HCT116 (cell line): ENCODE measurements around the gene LRRC1.

Experiments
- CEBPB ChIP-seq: IDR thresholded peaks from 2 replicates; pipeline ENCODE4 v1.6.1; 2012; ENCODE audit warnings: low read depth
- EGR1 ChIP-seq: IDR thresholded peaks from 2 replicates; pipeline ENCODE4 v1.6.1; 2012; ENCODE audit warnings: low read depth
- ELF1 ChIP-seq: IDR thresholded peaks from 2 replicates; pipeline ENCODE4 v1.6.1; 2012; ENCODE audit warnings: low read depth, borderline replicate concordance
- EZH2 ChIP-seq: fragments of 200-600 bp; sonication (generic); IDR thresholded peaks from 2 replicates; pipeline ENCODE4 v1.6.1; 2017; ENCODE audit warnings: antibody characterized with exemption, mixed run types
- POLR2A ChIP-seq: IDR thresholded peaks from 2 replicates; pipeline ENCODE4 v1.7.0; 2011; ENCODE audit warnings: borderline replicate concordance; ENCODE audit not compliant: insufficient read depth, insufficient read length; ENCODE audit errors: extremely low read depth
- POLR2AphosphoS5 ChIP-seq: IDR thresholded peaks from 2 replicates; pipeline ENCODE4 v1.6.1; 2011; ENCODE audit warnings: mild to moderate bottlenecking, low read depth, low read length, moderate library complexity
- RAD21 ChIP-seq: IDR thresholded peaks from 2 replicates; pipeline ENCODE4 v1.6.1; 2012; ENCODE audit warnings: low read depth, mild to moderate bottlenecking
- SIN3A ChIP-seq: IDR thresholded peaks from 2 replicates; pipeline ENCODE4 v1.6.1; 2012; ENCODE audit warnings: low read depth
- SP1 ChIP-seq: IDR thresholded peaks from 2 replicates; pipeline ENCODE4 v1.6.1; 2012; ENCODE audit warnings: low read depth
- TCF7L2 ChIP-seq: IDR thresholded peaks from 2 replicates; pipeline ENCODE4 v1.7.0; 2011; ENCODE audit warnings: borderline replicate concordance, inconsistent platforms; ENCODE audit not compliant: insufficient read depth, insufficient read length; ENCODE audit errors: extremely low read depth
- YY1 ChIP-seq: IDR thresholded peaks from 2 replicates; pipeline ENCODE4 v1.6.1; 2011; ENCODE audit warnings: low read length, low read depth, moderate library complexity, mild to moderate bottlenecking; ENCODE audit not compliant: insufficient replicate concordance; ENCODE audit errors: extremely low read depth
- ZNF274 ChIP-seq: fragments of 200-500 bp; sonication (Bioruptor generic); IDR thresholded peaks from 2 replicates; pipeline ENCODE4 v1.6.1; 2014; ENCODE audit warnings: mild to moderate bottlenecking, low read depth, low read length, inconsistent platforms
- TF ChIP-seq, protein P1 (sequence below), 3 experiments: fragments of 200-600 bp in 1 of 3; sonication (generic) in 1 of 3; IDR thresholded peaks in 2 of 3; conservative IDR thresholded peaks in 1 of 3; 2 replicates each; pipeline ENCODE4 v1.5.1; 2012 to 2017; ENCODE audit warnings: low read depth in 2 of 3, low read length in 2 of 3, antibody characterized with exemption in 1 of 3, borderline replicate concordance in 1 of 3, control low read depth in 1 of 3, mild to moderate bottlenecking in 1 of 3, mixed read lengths in 1 of 3, mixed run types in 1 of 3, moderate library complexity in 1 of 3; ENCODE audit not compliant: insufficient read depth in 1 of 3

DNA sequence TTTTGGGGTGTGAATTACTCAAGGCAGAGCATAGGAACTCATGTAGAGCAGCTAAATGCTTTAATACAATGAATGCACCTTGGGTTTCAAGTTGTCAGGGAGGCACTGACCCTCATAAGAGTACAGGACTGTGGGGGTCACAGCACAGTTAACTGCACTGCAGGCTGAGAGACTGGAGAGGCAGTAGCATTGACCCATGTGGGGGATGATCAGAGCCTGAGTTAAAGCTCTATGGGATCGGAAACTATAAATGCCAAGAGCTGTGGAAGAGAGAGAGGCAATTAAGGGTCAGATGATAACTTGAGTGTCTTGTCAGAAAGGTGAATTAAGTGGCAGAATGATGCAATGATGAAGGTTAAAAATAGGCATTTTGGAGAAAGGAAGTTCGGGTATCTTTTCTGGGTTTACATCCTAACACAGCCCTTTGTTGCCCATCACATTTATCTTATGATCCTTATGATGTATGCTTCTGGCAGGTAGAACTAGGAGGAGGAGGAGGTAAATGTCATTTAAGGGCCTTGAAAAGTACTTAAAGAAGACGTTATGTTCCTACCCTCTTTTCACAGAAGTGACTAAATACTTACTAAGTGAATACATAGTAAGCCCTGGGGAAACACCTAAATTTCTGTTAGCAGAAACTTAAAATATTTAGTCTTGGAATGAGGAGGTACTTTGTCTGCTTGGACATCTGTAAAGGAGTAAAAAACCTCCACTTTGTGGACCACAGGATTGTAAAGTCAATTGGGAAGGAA is 24.2 kb downstream of the LRRC1 start:
- TF ChIP-seq, protein P1, sequence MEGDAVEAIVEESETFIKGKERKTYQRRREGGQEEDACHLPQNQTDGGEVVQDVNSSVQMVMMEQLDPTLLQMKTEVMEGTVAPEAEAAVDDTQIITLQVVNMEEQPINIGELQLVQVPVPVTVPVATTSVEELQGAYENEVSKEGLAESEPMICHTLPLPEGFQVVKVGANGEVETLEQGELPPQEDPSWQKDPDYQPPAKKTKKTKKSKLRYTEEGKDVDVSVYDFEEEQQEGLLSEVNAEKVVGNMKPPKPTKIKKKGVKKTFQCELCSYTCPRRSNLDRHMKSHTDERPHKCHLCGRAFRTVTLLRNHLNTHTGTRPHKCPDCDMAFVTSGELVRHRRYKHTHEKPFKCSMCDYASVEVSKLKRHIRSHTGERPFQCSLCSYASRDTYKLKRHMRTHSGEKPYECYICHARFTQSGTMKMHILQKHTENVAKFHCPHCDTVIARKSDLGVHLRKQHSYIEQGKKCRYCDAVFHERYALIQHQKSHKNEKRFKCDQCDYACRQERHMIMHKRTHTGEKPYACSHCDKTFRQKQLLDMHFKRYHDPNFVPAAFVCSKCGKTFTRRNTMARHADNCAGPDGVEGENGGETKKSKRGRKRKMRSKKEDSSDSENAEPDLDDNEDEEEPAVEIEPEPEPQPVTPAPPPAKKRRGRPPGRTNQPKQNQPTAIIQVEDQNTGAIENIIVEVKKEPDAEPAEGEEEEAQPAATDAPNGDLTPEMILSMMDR (IDR thresholded peaks at IDR 0.05 in 2 of 3, conservative IDR thresholded peaks at IDR 0.05 in 1 of 3; ENCODE audit: borderline replicate concordance in 1 of 3, insufficient read depth in 1 of 3, low read depth in 2 of 3, low read length in 2 of 3), result no peak
- TF ChIP-seq POLR2AphosphoS5 (no peak), CEBPB (no peak), EZH2 (no peak), POLR2A (no peak), ZNF274 (no peak), EGR1 (no peak), YY1 (no peak), RAD21 (no peak), SIN3A (no peak), ELF1 (no peak), TCF7L2 (no peak), SP1 (no peak)
